HG03095 (cell line): ENCODE results near the gene GRID1.

Experiments
- ATAC-seq: cut with Tn5 transposase; IDR thresholded peaks from one replicate; pipeline ENCODE4 v1.9.1; 2021; ENCODE audit warnings: moderate library complexity; ENCODE audit not compliant: unreplicated experiment

Gene GRID1

DNA sequence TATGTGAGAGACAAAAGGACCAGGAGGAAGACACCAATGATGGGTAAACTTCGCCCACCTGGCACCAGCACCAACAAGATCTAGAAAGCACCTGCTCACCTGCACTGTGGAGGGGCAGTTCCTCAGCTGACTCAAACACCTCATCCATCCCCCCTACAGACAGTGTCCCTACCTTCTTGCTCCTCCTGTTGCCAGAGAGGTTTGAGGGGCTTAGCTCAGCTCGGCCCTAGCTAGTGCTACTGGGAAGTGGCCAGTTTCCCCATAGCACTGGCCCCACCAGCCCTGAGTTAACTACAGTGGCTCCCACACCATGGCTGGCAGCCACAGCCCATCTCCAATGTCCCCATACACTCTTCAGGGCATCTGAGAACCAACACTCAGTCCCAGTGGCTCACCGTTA, 70.8 kb downstream of the GRID1 start:
- no peak for ATAC-seq

DNA sequence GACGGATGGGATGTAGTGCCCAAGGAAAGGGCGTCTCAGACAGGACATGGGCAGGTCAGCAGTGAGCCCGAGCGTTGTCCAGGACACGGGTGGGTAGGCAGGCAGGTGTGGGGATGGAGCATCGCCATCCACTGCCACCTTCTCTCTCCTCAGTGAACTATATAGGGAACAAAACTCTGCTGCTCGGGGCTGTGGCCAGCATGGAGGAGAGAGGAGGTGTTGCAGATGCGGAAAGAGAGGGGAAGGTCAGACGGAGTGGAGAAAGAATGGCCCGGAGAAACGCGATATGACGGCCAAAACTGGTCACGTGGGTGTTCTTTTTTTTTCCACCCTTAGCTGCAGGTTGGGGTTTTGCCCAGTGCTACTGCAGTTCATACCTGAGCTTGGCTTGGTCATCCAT, 71.2 kb downstream of the GRID1 start:
- ATAC-seq, result no peak

DNA sequence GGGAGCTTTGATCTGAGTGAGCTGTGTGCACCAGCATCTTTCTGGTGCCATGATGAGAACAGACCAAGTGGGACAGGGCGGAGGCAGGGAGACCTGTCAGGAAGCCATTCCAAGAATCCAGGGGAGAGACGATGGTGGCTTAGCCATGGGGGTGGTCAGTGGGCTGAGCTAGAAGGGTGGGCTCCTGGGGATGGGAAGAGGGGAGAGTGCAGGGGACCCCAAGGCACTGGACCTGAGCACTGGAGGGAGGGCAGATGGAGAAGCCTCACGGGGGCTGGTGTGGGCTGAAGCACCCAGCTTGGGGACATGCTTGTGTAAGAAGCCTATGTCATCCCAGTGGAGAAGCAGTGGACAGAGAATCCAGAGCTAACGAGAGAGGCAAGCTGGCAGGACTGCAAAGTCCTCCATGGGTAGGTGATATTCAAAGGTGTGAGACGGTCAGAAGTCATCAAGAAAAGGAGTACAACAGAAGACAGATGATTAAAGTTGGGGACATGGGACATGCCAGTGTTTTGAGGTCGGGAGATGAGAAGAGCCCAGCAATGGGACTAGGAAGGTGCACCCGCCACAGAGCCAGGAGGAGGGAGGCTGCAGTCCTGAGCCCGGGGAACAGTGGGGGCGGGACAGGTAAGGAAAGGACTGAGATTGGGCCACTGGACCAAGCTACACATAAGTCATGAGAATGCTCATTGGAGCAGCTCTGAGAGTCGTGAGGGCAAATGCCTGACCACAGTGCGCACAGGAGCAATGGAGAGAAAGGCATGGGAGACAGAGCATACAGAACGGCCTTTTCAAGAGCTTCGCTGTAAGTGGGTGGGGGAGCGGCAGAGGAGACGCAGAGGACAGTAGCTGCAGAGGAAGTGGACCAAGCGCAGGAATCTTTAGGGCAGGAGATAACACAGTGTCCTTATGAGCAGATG, 72.0 kb downstream of the GRID1 start:
- no peak for ATAC-seq

DNA sequence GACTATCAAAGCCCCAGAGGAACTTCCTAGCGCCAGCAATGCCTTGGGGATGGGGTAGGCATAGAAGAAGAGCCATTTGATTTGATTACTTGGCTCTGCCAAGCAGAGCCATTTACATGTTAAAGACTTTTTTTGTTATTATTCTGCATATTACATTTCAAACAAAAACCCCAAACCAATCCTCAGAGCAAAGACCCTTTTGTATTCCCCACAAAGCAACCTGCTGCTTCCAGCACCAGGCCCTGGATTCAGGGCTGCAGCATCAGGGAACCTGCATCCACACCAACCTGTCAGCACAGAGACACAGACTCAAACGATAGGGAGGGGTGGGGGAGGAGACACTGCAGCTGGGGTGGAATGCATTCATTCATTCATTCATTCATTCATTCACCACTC, 73.2 kb downstream of the GRID1 start:
- no peak for ATAC-seq

DNA sequence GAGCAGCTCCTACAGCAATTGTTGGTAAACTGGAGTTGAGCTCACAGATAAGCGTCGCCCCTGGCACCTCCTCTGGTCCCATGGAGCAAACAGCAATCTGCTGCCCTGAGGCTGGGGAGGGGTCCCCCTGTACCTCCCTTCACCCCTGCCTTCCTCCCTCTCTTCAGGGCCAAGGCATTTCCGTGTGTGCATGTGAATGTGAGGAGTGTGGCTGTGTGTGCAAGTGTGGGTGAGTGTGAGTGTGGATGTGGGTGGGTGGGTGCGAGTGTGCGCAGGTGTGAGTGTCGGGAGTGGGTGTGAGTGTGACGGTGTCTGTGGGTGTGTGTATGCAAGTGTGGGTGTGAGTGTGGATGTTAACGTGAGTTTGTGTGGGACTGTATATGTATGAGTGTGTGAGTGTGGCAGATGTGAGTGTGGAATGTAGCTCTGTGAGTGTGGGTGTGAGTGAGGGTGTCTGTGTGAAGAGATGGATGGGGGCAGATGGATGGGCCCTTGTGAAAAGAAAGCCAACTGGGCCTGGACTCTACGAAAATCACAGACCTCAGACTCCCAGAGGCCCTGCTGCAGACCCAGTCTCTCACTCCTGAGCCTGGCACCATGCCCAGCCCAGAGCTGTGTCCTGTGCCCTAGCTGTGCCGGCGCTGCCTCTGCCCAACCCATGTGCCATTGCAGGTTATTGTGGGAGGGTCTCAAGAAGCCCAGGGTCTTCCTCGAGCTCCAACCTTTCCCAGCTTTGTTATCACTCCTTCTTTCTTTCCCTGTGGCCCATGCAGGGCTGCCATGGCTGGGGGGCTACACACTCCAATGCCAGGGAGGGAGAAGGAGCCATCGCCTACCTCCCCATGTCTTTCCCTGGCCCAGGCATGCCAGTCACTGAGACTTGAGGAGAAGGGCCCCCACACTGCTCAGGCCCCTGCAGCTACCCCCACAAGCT, 73.9 kb downstream of the GRID1 start:
- no peak for ATAC-seq

DNA sequence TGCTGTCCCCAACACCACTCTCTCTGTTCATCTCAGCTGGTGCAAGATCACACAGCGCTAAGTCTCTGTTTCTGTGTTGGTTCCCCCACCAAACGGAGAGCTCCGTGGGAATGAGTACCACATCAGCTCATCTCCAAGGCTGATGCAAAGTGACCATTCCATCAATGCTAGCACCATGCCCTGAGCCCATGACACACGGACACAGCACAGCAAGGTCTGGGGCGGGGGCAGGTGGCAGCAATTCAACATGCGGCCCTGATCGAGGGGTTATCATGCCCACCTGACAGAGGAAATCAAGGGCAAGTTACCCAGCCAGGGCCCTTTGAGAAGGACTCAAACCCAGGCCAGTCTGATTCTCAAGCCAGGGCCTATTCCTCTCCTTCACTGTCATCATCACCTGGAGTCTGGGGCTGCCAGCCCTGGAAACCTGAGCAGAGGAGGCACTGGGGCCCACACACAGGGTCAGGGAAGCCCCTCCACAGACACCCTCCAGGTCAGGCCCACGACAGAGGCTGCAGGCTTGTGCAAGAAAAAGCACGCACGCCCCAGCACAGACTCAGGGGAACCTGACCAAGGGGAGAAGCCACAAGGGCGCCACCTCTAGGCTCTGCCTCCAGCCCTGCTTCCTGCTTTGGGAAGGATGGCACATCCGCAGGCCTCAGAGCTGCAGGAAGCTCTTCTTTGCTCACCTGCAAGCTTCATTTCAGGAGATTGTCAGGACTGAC, 74.8 kb downstream of the GRID1 start:
- ATAC-seq, result no peak

DNA sequence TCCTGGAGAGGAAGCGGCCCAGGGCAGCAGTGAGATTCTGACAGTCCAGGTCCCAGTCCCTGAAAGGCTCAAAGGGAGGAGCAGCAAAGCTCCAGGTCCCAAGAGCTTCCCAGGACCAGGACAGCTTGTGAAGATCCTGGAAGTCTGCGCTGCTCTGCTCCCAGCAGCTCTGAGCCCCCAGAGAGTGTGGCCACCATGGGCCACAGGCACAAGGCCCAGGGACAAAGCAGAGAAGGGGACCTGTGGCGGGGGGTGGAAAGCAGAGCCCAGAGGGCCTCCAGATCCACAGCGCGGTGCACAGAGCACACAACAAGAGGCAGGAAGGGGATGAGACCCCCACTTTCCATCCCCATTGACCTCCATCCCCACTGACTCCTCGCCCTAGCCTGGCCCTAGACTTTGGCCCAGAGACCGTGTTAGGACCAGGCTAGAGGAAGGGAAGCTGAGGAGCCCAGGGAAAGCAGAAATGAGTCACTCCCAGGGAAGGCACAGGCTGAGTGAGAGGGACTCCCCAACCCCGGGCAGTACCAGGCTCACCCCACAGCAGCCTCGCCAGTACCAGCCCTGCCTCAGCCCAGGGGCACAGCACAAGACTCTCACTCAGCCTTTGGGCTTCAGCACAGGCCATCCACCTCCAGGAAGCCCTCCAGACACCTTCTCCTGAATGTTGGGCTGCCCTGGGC, 75.5 kb downstream of the GRID1 start:
- no peak for ATAC-seq

DNA sequence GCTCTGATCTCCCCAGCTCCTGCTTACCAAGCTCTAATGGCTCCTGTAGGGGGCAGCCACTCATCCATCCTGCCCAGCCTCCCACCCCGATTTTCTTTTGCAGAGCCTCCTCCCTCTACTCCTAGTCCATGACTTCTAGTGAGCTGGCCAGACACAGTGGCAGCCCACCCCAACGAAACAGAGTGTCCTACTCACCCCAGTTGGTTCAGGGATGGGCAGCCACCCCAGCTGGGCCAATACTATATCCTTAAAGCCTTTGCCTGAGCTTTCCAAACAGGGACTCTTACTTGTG, 77.1 kb downstream of the GRID1 start:
- no peak for ATAC-seq

DNA sequence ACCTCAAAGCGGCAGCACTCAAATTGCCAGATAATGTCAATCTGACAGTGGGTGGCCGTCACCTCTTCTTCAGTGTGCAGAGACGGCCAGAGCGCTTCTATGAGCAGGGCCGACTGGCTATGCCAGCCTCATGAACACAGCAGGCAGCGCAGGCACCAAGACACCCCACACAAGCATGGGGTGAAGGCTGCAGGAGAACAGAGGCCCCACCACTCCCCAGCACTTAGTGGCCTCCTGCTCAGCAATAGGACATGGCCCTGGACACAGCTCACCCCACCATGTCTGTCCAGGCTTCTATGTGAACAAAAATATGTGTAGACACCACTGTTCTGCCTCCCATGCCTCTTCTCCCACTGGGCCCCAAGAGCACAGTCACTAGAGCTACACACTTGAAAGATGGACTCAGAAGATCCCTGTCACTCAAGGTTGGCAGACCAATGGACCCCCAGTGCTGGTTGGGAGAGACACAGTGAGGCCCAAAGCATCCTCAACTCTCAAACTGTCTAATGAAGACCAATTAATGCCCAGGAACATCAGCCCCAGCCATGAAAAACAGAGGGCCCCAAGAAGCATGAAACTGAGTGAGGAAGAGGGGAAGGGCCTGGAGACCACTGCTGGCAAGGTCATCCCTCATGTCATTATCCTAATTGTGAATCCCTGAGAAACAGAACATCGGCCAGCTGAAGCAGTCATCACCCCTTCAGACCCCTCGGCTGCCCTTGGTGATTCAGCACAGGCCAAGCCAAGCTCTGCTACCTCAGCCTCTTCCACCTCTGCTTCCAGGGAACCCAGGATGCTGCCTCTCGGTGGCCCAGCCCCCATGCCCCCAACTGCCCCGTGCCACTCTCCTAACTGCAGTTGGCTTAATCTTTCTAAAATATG, 77.7 kb downstream of the GRID1 start:
- no peak for ATAC-seq

DNA sequence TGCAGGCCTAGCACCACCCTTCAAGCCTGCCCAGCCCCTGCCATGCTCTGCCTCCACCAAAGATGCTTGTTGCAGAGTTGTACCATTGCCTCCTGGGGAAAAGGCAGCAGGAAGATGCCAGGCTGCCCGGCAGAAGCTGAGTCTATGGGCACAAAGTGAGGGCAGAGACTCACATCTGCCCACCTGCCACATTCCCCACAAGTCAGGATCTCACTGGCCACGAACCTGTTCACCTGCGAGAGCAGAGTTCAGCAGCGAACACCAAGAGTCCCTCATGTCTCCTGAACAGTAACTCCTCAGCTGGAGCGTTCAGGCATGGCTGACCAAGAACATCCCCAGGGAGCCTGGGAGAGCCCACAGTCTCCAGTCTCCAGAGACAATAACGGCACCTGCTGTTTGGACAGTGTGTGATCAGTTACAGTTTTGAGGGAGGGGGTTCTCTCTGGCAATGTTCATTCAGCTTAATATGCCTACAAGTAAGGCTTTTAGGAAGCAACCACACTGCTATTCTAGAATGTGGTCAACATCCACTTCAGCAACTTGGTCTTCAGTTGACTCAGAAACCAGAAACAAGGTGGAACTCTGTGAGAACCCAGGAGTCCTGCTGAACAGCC, 78.5 kb downstream of the GRID1 start:
- ATAC-seq, result no peak

DNA sequence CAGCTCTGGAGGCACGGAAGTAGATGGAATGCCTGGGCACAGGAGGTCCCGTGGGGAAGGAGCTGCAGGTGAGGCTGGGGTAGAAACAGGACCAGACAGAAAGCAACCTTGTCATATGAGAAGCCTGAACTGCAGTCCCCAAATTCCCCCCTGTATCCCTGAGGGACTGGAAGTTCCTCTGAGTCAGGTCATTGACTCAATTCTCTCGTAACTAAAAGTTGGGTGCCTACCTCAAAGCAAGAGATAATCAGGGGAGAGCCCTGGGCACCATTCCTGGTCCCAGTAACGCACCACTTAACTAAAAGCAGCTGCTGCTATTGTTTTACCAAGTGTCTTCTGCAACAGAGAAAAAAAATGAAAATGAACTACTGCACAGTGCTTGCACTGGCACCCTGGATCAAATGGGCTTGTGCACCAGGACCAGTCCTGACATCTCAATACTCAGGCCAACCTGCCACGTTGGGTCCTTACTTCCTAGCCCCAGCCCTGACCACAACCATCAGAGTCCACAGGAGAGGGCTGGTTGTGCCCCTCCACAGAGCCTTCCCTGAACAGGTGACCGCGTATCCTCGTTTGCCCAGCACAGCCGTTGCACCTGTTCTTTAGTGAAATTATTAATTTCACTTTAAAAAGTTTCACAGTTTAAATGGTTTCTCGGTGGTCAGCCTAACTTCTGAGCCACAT, 79.3 kb downstream of the GRID1 start:
- no peak for ATAC-seq

DNA sequence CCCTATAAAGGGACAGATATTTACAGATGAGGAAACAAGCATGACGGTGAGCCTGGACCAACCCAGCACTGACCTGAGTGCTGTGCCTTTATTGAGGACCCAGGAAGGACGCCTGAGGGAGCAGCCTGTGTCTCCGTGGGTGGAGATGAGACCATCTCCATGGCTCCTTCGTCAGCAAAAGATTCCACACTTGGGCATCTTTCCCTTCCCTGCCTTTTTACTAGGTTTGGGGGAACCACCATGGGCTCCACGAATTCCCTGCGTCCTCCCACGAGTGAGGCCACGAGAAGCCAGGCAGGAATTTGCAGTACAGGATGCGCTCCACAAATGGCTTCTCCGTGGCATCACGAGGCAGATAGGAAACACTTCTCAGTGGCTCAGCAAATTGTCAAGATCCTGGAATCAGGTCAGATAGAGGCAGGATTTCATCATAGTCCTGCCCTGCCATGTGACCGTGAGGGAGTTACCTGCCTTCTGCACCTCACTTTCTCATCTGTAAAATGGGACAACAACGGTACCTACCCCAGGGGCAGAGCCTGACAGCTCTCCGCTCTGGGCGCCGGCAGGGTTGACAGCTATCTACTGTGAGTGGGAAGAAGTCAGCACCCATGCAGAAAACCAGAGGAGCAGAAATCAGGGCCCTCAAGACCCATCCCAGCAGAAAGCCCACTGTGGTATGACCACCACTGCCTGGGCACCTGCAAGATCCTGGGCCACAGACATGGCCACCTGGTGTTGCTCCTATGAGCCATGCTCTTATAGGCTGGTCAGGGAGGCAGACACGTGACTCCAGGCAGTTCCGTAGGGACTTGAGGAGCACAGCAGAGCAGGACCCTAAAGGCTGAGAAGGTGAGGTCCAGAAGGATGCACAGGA, 80.1 kb downstream of the GRID1 start:
- no peak for ATAC-seq

DNA sequence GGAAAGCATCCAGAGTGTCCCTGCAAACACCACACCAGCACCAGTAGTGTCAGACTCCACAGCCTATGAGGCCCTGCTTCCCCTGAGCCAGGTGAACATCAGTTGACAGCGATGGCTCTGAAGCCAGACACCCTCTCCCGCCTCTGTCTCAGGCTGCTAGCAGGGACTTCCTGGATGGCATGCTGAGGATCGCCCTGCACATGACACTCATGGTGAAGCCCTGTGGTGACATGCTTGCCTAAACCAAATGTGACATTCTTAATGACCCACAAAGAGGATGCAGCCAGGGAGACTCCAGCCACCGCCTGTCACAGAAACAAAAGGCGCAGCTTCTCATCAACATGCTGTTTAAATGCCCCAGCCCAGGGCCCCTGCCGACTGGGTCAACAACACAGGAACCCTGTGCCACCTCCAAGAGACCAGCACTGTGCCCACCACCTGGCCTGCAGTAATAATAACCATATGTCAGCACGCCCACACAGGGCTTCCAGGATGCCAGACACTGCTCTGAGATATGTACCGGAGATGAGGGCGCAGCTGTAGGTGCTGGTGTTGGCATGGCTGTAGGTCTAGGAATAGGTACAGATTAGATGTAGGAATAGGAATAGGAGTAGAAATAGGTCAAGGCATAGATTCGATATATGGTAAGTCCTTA, 81.3 kb downstream of the GRID1 start:
- ATAC-seq, result no peak

DNA sequence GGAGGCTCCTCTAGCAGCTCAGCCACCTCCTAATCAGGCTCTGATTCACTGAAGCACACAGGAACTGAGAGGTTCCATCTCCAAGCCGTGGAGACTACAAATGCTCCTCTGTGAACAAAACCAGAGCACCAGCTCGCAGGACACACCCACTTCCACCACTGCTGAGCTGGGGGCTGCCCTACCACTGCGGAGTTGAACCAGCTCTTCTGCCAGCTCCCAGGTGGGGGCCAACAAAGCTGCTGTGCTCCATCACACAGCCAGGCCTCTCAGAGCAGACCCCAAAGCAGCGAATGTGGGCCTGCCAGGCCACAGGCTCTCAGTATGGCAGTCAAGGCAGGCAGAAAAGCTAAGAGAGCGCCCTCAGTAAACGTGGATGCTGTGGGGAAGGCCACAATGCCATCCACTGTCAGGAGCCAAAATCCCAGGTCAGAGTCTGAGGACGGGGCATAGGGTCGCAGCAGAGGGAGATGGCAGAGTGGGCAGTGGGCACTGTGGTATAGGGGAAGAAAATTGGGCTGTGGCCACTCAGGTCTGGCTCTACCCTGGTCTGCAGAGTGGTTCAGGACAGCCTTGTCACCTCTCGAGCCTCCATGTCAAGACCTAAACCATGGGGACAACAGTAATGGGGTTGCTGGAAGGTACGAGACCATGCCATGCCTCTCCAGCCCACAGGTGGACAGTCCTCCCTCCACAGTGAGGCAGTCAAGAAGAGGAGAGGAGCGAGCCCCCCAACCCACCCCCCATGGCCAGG, 82.1 kb downstream of the GRID1 start:
- no peak for ATAC-seq

DNA sequence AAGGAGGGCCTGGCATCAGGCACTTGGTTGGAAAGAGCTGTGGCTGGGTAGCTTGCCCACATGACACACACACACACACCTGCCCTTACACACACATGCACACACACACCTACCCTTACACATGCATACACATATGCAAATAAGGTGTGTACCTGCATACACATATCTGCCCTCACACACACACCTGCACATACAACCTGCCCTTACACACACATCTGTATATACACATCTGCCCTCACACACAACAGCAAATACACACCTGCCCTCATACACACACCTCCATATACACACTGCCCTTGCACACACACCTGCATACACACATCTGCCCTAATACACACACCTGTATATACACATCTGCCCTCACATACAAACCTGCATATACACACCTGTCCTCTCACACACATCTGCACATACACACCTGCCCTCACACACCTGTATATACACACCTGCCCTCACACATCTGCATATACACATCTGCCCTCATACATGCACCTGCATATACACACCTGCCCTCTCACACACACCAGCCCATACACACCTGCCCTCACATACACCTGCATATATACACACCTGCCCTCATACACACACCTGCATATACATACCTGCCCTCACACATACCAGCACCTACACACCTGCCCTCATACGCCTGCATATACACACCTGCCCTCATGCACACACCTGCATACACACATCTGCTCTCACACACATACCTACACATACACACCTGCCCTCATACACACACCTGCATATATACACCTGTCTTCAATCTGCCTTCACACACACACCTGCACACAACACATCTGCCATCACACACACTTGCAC, 82.9 kb downstream of the GRID1 start:
- no peak for ATAC-seq
